ENCODE measurements around the gene NXPH1. TPM values are rescaled to one million over a fixed set of nuclear protein-coding genes. Genes with fewer than 3 reads are reported as not detected.

NXPH1 gene
- total RNA-seq, 1 donor from 2014 or later: not detected

DNA sequence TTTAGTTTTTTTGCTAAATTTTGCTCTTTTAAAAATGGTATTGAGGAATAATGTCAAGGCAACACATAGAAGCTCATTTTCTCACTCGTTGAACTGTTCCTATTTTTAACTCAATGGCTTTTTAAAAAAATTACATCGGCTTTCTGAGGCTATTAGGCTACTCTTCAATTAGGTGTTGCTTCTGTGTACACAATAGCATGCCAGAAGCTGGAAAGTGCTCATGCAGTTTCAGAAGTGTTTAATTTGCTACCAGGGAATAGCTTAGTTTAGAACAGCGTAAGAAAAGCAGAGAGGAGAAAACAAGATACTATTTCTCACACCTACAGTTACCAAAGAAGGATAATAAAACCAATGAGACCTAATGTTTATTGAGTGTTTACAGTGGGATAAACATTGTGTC is 157.4 kb downstream of the NXPH1 start:
- H3K27me3 Mint-ChIP-seq (ENCODE audit: insufficient read depth, low read depth): peaks cover 2% of the 10 kb centered on the region
- Histone ChIP-seq H3K9me3 (ENCODE audit: low read depth) (no peaks in the 10 kb centered on the region), H3K36me3 (no peaks in the 10 kb centered on the region), H3F3A (ENCODE audit: low read depth) (no peaks in the 10 kb centered on the region), H2AFZ (replicated peaks) (no peak overlapping the region), H3K4me2 (no peak overlapping the region), H3K4me1 (no peaks in the 10 kb centered on the region), H3K27me3 (no peaks in the 10 kb centered on the region), H3K27ac (no peak overlapping the region), H4K20me1 (ENCODE audit: low read depth) (no peaks in the 10 kb centered on the region), H3K9ac (no peak overlapping the region), H3K79me2 (ENCODE audit: low read depth) (no peaks in the 10 kb centered on the region), H3K4me3 (no peak overlapping the region)
- no peaks in the 10 kb centered on the region for H3K36me3 Mint-ChIP-seq
- DNase-seq (ENCODE audit: low spot score): no peak
- no peak overlapping the region for H3K27ac Mint-ChIP-seq
- TF ChIP-seq EZH2phosphoT487 (IDR thresholded peaks at IDR 0.05) (no peak), EZH2 (IDR thresholded peaks at IDR 0.05) (no peak)
- TF ChIP-seq, protein P1, sequence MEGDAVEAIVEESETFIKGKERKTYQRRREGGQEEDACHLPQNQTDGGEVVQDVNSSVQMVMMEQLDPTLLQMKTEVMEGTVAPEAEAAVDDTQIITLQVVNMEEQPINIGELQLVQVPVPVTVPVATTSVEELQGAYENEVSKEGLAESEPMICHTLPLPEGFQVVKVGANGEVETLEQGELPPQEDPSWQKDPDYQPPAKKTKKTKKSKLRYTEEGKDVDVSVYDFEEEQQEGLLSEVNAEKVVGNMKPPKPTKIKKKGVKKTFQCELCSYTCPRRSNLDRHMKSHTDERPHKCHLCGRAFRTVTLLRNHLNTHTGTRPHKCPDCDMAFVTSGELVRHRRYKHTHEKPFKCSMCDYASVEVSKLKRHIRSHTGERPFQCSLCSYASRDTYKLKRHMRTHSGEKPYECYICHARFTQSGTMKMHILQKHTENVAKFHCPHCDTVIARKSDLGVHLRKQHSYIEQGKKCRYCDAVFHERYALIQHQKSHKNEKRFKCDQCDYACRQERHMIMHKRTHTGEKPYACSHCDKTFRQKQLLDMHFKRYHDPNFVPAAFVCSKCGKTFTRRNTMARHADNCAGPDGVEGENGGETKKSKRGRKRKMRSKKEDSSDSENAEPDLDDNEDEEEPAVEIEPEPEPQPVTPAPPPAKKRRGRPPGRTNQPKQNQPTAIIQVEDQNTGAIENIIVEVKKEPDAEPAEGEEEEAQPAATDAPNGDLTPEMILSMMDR (IDR thresholded peaks at IDR 0.05): no peak
- H3K4me3 Mint-ChIP-seq: no peak overlapping the region
- H3K9me3 Mint-ChIP-seq: no peaks in the 10 kb centered on the region
- no peaks in the 10 kb centered on the region for H3K4me1 Mint-ChIP-seq

- Mint-ChIP-seq H3K4me3 (no peak overlapping the region), H3K4me1 (no peaks in the 10 kb centered on the region), H3K27ac (no peak overlapping the region), H3K27me3 (ENCODE audit: insufficient read depth, low read depth) (peaks cover 2% of the 10 kb centered on the region), H3K9me3 (no peaks in the 10 kb centered on the region), H3K36me3 (no peaks in the 10 kb centered on the region)
- H3K4me2 ChIP-seq: no peak overlapping the region
- H3K4me3 ChIP-seq: no peak overlapping the region
- no peak for DNase-seq (ENCODE audit: low spot score)
- no peaks in the 10 kb centered on the region for H3K27me3 ChIP-seq
- H3K4me1 ChIP-seq: no peaks in the 10 kb centered on the region
- no peaks in the 10 kb centered on the region for H3K79me2 ChIP-seq (ENCODE audit: low read depth)
- no peak overlapping the region for H2AFZ ChIP-seq (replicated peaks)
- TF ChIP-seq, protein P1 (IDR thresholded peaks at IDR 0.05): no peak
- TF ChIP-seq EZH2phosphoT487 (IDR thresholded peaks at IDR 0.05): no peak
- TF ChIP-seq EZH2 (IDR thresholded peaks at IDR 0.05): no peak
- no peak overlapping the region for H3K9ac ChIP-seq
- no peaks in the 10 kb centered on the region for H3F3A ChIP-seq (ENCODE audit: low read depth)
- no peaks in the 10 kb centered on the region for H4K20me1 ChIP-seq (ENCODE audit: low read depth)
- no peaks in the 10 kb centered on the region for H3K9me3 ChIP-seq (ENCODE audit: low read depth)
- no peak overlapping the region for H3K27ac ChIP-seq
- no peaks in the 10 kb centered on the region for H3K36me3 ChIP-seq
Observed at GRCh38 chr7:8591289-8591688, 157.9 kb downstream of the NXPH1 start.

DNA sequence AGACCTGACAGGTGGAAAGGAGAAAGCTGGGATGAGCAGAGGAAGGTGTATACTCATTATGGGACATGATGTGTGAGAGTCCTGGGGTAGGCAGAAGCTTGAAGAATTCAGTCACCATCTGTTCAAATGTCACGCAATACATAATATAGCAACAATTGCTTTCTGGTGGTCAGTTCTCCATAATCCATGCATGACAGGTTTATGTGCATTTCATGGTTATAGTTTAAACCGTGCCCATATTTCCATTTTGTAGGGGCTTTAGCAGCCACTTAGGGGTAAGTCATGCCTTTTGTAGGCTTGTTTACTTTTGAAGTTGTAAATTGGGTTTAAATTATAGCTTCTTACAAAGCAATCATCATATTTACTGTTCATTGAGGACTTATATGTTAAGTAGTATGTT is 158.8 kb downstream of the NXPH1 start:
- H3K27ac Mint-ChIP-seq: no peak overlapping the region
- no peaks in the 10 kb centered on the region for H3K27me3 ChIP-seq
- no peaks in the 10 kb centered on the region for H4K20me1 ChIP-seq (ENCODE audit: low read depth)
- H3K4me3 Mint-ChIP-seq: no peak overlapping the region
- H3K36me3 Mint-ChIP-seq: no peaks in the 10 kb centered on the region
- no peaks in the 10 kb centered on the region for H3K79me2 ChIP-seq (ENCODE audit: low read depth)
- H3K9ac ChIP-seq: no peak overlapping the region
- no peaks in the 10 kb centered on the region for H3K4me1 Mint-ChIP-seq
- H3K9me3 ChIP-seq (ENCODE audit: low read depth): no peaks in the 10 kb centered on the region
- no peak overlapping the region for H3K4me2 ChIP-seq
- no peak for DNase-seq (ENCODE audit: low spot score)
- H3K4me3 ChIP-seq: no peak overlapping the region
- H3K9me3 Mint-ChIP-seq: no peaks in the 10 kb centered on the region
- TF ChIP-seq EZH2phosphoT487 (IDR thresholded peaks at IDR 0.05): no peak
- no peak for TF ChIP-seq EZH2 (IDR thresholded peaks at IDR 0.05)
- no peak overlapping the region for H2AFZ ChIP-seq (replicated peaks)
- H3K27me3 Mint-ChIP-seq (ENCODE audit: insufficient read depth, low read depth): peaks cover 2% of the 10 kb centered on the region
- H3K4me1 ChIP-seq: no peaks in the 10 kb centered on the region
- H3K36me3 ChIP-seq: no peaks in the 10 kb centered on the region
- H3F3A ChIP-seq (ENCODE audit: low read depth): no peaks in the 10 kb centered on the region
- H3K27ac ChIP-seq: no peak overlapping the region

DNA sequence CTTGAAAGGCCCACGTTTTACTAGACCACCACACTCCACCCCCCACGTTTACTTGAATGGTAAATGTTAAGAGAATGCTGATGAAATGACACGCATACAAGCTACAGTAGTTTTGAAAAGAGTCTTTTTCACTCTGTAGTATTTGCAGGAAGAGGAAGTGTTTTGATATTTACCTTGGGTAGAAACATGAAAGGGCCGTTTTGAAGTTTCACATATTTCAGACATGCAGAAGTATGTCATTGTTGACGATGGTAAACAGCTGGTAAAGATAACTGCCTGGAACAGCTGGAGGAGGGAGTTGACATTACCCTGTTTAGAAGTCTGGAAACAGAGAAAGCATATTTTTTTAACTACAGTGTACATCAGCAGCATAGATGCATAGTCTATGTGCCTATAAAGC is 160.7 kb downstream of the NXPH1 start:
- Mint-ChIP-seq H3K9me3 (no peaks in the 10 kb centered on the region), H3K27me3 (ENCODE audit: insufficient read depth, low read depth) (peaks cover 2% of the 10 kb centered on the region), H3K4me3 (no peak overlapping the region), H3K4me1 (no peaks in the 10 kb centered on the region), H3K36me3 (no peaks in the 10 kb centered on the region), H3K27ac (no peak overlapping the region)
- no peaks in the 10 kb centered on the region for H4K20me1 ChIP-seq (ENCODE audit: low read depth)
- H2AFZ ChIP-seq (replicated peaks): no peak overlapping the region
- no peak overlapping the region for H3K4me3 ChIP-seq
- no peaks in the 10 kb centered on the region for H3K4me1 ChIP-seq
- H3K27me3 ChIP-seq: no peaks in the 10 kb centered on the region
- DNase-seq (ENCODE audit: low spot score): no peak
- H3K9ac ChIP-seq: no peak overlapping the region
- TF ChIP-seq, protein P1 (IDR thresholded peaks at IDR 0.05): no peak
- TF ChIP-seq EZH2 (IDR thresholded peaks at IDR 0.05): no peak
- TF ChIP-seq EZH2phosphoT487 (IDR thresholded peaks at IDR 0.05): no peak
- no peak overlapping the region for H3K4me2 ChIP-seq
- no peak overlapping the region for H3K27ac ChIP-seq
- no peaks in the 10 kb centered on the region for H3K79me2 ChIP-seq (ENCODE audit: low read depth)
- no peaks in the 10 kb centered on the region for H3K36me3 ChIP-seq
- no peaks in the 10 kb centered on the region for H3F3A ChIP-seq (ENCODE audit: low read depth)
- no peaks in the 10 kb centered on the region for H3K9me3 ChIP-seq (ENCODE audit: low read depth)
